GM12874 (cell line): ENCODE measurements around the gene PAPPA.

Experiments
- TF ChIP-seq, protein P1 (sequence below): IDR thresholded peaks from 2 replicates; pipeline ENCODE4 v1.5.1; 2011; ENCODE audit warnings: low read depth, mild to moderate bottlenecking, control low read depth, low read length, moderate library complexity; ENCODE audit not compliant: insufficient read depth

The PAPPA gene

DNA sequence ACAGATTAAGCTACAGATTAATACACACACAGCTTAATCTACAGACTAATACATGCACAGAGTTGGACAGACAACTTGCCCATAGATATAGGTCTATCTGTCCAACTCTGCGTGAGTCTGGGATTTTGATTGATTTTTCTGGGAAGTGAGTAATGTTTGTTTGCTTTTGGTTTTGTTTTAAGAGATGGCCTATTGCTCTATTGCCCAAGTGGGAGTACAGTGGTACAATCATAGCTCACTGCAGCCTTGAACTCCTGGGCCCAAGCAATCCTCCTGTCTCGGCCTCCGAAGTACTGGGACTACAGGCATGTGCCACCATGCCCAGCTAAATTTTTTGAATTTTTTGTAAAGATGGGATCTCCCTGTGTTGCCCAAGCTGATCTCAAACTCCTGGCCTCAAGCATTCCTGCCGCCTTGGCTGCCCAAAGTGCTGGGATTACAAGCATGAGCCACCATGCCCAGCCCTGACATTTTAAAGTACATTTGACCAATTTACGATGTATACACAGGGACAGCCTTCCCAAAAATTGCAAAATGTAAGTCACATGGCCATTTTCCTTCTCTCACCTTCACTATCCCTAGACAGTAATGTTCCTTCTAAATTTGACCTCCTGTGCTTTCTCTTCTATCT lies 50.8 kb downstream of the PAPPA start:
- TF ChIP-seq, protein P1, sequence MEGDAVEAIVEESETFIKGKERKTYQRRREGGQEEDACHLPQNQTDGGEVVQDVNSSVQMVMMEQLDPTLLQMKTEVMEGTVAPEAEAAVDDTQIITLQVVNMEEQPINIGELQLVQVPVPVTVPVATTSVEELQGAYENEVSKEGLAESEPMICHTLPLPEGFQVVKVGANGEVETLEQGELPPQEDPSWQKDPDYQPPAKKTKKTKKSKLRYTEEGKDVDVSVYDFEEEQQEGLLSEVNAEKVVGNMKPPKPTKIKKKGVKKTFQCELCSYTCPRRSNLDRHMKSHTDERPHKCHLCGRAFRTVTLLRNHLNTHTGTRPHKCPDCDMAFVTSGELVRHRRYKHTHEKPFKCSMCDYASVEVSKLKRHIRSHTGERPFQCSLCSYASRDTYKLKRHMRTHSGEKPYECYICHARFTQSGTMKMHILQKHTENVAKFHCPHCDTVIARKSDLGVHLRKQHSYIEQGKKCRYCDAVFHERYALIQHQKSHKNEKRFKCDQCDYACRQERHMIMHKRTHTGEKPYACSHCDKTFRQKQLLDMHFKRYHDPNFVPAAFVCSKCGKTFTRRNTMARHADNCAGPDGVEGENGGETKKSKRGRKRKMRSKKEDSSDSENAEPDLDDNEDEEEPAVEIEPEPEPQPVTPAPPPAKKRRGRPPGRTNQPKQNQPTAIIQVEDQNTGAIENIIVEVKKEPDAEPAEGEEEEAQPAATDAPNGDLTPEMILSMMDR = no peak

DNA sequence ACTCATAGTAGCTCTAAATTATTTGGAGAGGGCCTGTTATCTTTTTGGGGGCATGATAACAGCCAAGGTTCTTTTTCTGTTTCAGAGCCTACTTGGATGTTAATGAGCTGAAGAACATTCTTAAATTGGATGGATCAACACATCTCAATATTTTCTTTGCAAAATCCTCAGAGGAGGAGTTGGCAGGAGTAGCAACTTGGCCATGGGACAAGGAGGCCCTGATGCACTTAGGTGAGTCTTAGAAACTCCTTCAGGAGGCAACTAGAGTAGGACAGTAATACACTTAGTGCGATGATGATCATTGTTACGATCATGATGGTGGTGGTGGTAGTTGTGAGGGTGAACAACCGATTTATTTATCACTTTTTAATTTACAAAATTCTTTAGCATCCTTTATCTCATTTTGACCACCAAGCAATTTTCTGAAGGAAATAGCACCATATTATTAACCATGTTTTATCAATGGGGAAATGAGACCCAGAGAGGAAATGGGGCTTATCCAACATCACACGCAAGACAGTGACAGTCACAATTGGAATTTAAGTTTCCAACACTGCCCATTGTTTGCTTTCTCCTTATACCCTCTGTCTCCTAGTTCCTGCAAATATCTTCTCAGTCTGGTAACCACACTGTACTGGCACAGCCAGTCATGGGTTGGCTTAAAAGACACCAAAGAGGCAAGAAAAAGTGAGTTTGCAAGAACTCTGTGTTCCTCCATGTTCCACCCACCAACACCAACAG lies 54.0 kb downstream of the PAPPA start:
- TF ChIP-seq, protein P1 = no peak

DNA sequence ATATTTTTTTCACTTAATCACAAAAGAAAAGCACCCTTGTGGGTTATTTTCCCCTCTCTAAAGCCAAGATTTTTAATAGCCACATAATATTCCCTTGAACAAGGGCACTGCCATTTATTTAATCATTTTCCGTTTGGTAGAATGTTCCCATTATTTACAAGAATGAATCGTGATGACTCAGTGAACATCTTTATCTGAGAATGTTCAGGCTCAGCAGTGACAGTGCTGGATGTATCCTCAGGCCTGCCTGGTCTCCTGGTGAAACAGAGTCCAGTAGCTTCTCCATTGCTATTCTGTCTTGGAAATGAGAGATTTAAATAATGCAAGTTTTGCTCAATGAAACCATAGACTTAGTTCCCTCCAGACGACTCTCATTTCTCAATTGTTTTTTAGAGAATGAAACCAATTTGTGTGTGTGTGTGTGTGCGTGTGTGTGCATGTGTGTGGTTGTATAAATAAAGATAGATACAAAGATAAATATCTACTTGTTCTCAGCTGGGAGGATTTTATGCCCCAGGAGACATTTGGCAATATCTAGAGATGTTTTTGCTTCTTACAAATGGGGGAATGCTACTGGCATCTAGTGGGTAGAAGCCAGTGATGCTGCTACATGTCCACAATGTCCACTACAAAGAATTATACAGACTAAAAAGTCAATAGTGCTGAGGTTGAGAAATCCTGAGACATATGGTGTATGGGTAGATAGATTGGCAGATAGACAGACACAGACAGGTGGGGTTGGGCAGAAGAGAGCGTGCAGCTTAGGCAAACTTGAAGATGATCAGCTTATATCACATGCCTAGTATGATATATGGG lies 55.0 kb downstream of the PAPPA start:
- TF ChIP-seq, protein P1 = no peak

GRCh38 chr9:116209414-116210116 lies 56.0 kb downstream of the PAPPA start:
- TF ChIP-seq, protein P1 = no peak

GRCh38 chr9:116212986-116213692 lies 59.5 kb downstream of the PAPPA start:
- TF ChIP-seq, protein P1 = no peak

GRCh38 chr9:116213693-116214047 lies 60.1 kb downstream of the PAPPA start:
- TF ChIP-seq, protein P1 = no peak
